ENCODE results near the gene PAPLN. TPM values are rescaled to one million over a fixed set of nuclear protein-coding genes. Genes with fewer than 3 reads are reported as not detected.

Gene PAPLN
- total RNA-seq, 2 donors from 2014 or later: 5.1 to 6.7 TPM

GRCh38 chr14:73253323-73253610 lies 16.0 kb downstream of the PAPLN start:
- Histone ChIP-seq H3K4me3 (no peak overlapping the region), H3K27me3 (no peaks in the 10 kb centered on the region), H3K4me1 (no peaks in the 10 kb centered on the region), H3K36me3 (no peaks in the 10 kb centered on the region), H3K27ac (no peak overlapping the region), H3K9me3 (no peaks in the 10 kb centered on the region)
- no peak for DNase-seq (ENCODE audit: low spot score)
- no peak for TF ChIP-seq CTCF (IDR thresholded peaks at IDR 0.05)

DNA sequence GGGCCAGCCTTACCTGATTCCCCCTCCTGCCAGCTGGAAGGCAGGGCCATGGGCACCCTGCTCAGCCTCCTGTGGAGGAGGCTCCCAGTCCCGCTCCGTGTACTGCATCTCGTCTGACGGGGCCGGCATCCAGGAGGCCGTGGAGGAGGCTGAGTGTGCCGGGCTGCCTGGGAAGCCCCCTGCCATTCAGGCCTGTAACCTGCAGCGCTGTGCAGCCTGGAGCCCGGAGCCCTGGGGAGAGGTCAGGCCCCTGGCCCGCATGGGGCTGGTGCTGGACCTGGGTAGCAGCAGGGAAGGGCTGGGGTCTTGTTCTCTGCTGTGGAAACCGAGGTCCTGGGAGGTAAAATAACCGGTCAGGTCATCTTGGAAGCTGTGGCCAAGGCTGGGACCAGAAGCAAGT lies 16.4 kb downstream of the PAPLN start:
- Histone ChIP-seq H3K4me1 (no peaks in the 10 kb centered on the region), H3K36me3 (no peaks in the 10 kb centered on the region), H3K4me3 (no peak overlapping the region), H3K27me3 (no peaks in the 10 kb centered on the region), H3K9me3 (no peaks in the 10 kb centered on the region), H3K27ac (no peak overlapping the region)
- no peak for TF ChIP-seq CTCF (IDR thresholded peaks at IDR 0.05)
- no peak for DNase-seq (ENCODE audit: low spot score)

- no peak for TF ChIP-seq CTCF (IDR thresholded peaks at IDR 0.05)
- Histone ChIP-seq H3K36me3 (no peaks in the 10 kb centered on the region), H3K4me3 (no peak overlapping the region), H3K27me3 (no peaks in the 10 kb centered on the region), H3K9me3 (no peaks in the 10 kb centered on the region), H3K27ac (no peak overlapping the region), H3K4me1 (no peaks in the 10 kb centered on the region)
- DNase-seq (ENCODE audit: low spot score): no peak
Observed at GRCh38 chr14:73254247-73255004, 17.1 kb downstream of the PAPLN start.

DNA sequence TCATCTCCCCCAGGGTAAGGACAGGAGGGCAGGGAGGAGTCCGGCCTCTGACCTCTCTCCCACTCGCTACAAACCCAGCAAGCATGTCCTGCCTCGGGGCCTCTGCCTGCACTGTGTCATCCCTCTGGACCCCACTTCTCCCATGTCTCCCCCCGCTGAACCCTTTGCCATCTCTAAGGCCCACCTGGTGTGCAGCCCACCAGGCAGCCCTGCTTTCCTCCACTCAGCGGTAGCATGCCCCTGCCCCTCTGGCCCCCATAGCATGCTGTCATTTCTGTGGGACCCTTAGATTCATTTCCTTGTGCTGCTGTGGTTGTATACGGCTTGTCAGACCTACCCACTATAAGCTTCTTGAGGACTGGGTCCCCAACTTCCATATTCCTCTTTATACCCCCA lies 17.7 kb downstream of the PAPLN start:
- Histone ChIP-seq H3K36me3 (no peaks in the 10 kb centered on the region), H3K9me3 (no peaks in the 10 kb centered on the region), H3K27ac (no peak overlapping the region), H3K4me3 (no peak overlapping the region), H3K27me3 (no peaks in the 10 kb centered on the region), H3K4me1 (no peaks in the 10 kb centered on the region)
- no peak for DNase-seq (ENCODE audit: low spot score)
- TF ChIP-seq CTCF (IDR thresholded peaks at IDR 0.05): no peak

GRCh38 chr14:73255693-73256225 lies 18.5 kb downstream of the PAPLN start:
- Histone ChIP-seq H3K4me3 (no peak overlapping the region), H3K4me1 (no peaks in the 10 kb centered on the region), H3K9me3 (no peaks in the 10 kb centered on the region), H3K27me3 (no peaks in the 10 kb centered on the region), H3K36me3 (no peaks in the 10 kb centered on the region), H3K27ac (no peak overlapping the region)
- no peak for DNase-seq (ENCODE audit: low spot score)
- no peak for TF ChIP-seq CTCF (IDR thresholded peaks at IDR 0.05)

- Histone ChIP-seq H3K27me3 (no peaks in the 10 kb centered on the region), H3K9me3 (no peaks in the 10 kb centered on the region), H3K4me3 (no peak overlapping the region), H3K27ac (no peak overlapping the region), H3K36me3 (no peaks in the 10 kb centered on the region), H3K4me1 (no peaks in the 10 kb centered on the region)
- no peak for DNase-seq (ENCODE audit: low spot score)
- TF ChIP-seq CTCF (IDR thresholded peaks at IDR 0.05): no peak
Observed at GRCh38 chr14:73258076-73258475, 20.8 kb downstream of the PAPLN start.
